HepG2 (cell line): ENCODE results near the gene MED12L. TPM values are rescaled to one million over a fixed set of nuclear protein-coding genes. Genes with fewer than 3 reads are reported as not detected.
A peak's percentile ranks its signal among the peaks of the same experiment; 100 is the strongest.
"Not testable (repeated sequence)": the region's sequence is repeated elsewhere in the genome, so short reads cannot be mapped to it uniquely, and the experiment has no call there.

Experiments used
- ATAC-seq: fragments of 200-7000 bp; cut with Tn5 transposase; 3 replicates; pipeline ENCODE4 v1.9.1; 2020; ENCODE audit warnings: mild to moderate bottlenecking, moderate library complexity
- BruUV-seq: library from RNA; stranded (reverse); fragments of 400-500 nt; replicated peaks from 2 replicates; lab custom pipeline; 2021; lab: Mats Ljungman, UMichigan
- CTCF ChIA-PET: fragments of 300-600 bp; formaldehyde crosslinking; extraction: SDS; loops from one replicate; lab custom pipeline; 2021; ENCODE audit warnings: low total read pairs, inconsistent platforms, low intra/inter-chr PET ratio; lab: Yijun Ruan, JAX
- POLR2A ChIA-PET: fragments of 350-600 bp; sonication (Branson Sonifier 250); formaldehyde crosslinking; loops from one replicate; lab custom pipeline; 2020; ENCODE audit warnings: antibody characterized with exemption, inconsistent platforms; lab: Yijun Ruan, JAX
- DNase-seq: peaks from one replicate; pipeline ENCODE4 v3.0.0-alpha.2; 2015; ENCODE audit warnings: low spot score
- FAIRE-seq: peaks from 3 replicates; lab custom pipeline; 2011; peaks lifted over from hg19 to GRCh38; lab: Jason Lieb, UNC
- H2AFZ ChIP-seq: one replicate; pipeline ENCODE4 v1.6.1; 2011; ENCODE audit warnings: low read length, inconsistent platforms
- H3K27ac ChIP-seq: fragments of 300-600 bp; 3 replicates; pipeline ENCODE4 v1.8.0; 2011; ENCODE audit warnings: mixed run types, mild to moderate bottlenecking, mixed read lengths, low read length, inconsistent platforms; ENCODE audit not compliant: insufficient read depth; ENCODE audit errors: extremely low read length
- H3K27me3 ChIP-seq, 2 experiments: fragments of 200-600 bp in 1 of 2; 2 replicates in 1 of 2; 3 replicates in 1 of 2; pipeline versions ENCODE4 v1.6.0 to v1.8.0; 2011; ENCODE audit warnings: low read length in 2 of 2, mild to moderate bottlenecking in 2 of 2, moderate library complexity in 2 of 2, inconsistent platforms in 1 of 2; ENCODE audit not compliant: insufficient read depth in 2 of 2, control insufficient read depth in 1 of 2
- H3K36me3 ChIP-seq, 2 experiments: fragments of 200-600 bp in 1 of 2; replicated peaks in 1 of 2; 2 replicates in 1 of 2; 3 replicates in 1 of 2; pipeline versions ENCODE4 v1.5.1 to v1.8.0; 2011; ENCODE audit warnings: low read length in 2 of 2, inconsistent platforms in 1 of 2; ENCODE audit not compliant: insufficient read depth in 2 of 2, control insufficient read depth in 1 of 2
- H3K4me1 ChIP-seq: 2 replicates; pipeline ENCODE4 v1.5.1; 2012; ENCODE audit warnings: low read length, inconsistent platforms; ENCODE audit not compliant: insufficient read depth
- H3K4me2 ChIP-seq: 2 replicates; pipeline ENCODE4 v1.6.0; 2011; ENCODE audit warnings: low read depth, low read length, inconsistent platforms
- H3K4me3 ChIP-seq, 3 experiments: fragments of 200-600 bp in 1 of 3; sonication (generic), shearing (Covaris generic) in 1 of 3; replicated peaks in 1 of 3; 2 replicates each; pipeline ENCODE4 v1.5.1; 2011 to 2016; ENCODE audit warnings: low read length in 3 of 3, inconsistent platforms in 2 of 3, low read depth in 2 of 3, mild to moderate bottlenecking in 2 of 3, control low read depth in 1 of 3, mixed read lengths in 1 of 3; ENCODE audit not compliant: insufficient read depth in 1 of 3
- H3K79me2 ChIP-seq: one replicate; pipeline ENCODE4 v1.6.1; 2011; ENCODE audit warnings: low read length, inconsistent platforms; ENCODE audit not compliant: insufficient read depth
- H3K9ac ChIP-seq: 2 replicates; pipeline ENCODE4 v1.6.0; 2011; ENCODE audit warnings: mild to moderate bottlenecking, low read depth, low read length, inconsistent platforms; ENCODE audit not compliant: insufficient read depth
- H3K9me3 ChIP-seq: 2 replicates; pipeline ENCODE4 v1.5.1; 2012; ENCODE audit warnings: mild to moderate bottlenecking, low read length
- H4K20me1 ChIP-seq: 2 replicates; pipeline ENCODE4 v1.6.0; 2011; ENCODE audit warnings: inconsistent platforms, mild to moderate bottlenecking, low read length, moderate library complexity; ENCODE audit not compliant: insufficient read depth
- ATF7 ChIP-seq, 2 experiments: fragments of 450-650 bp in 1 of 2; sonication (generic) in 1 of 2; formaldehyde crosslinking in 1 of 2; IDR thresholded peaks; 2 replicates each; pipeline versions ENCODE4 v1.4.0 to v1.6.1; 2016 to 2020; ENCODE audit warnings: antibody characterized with exemption in 1 of 2, mild to moderate bottlenecking in 1 of 2, missing genetic modification reagents in 1 of 2
- THAP9 ChIP-seq: sonication (generic); formaldehyde crosslinking; IDR thresholded peaks from 2 replicates; pipeline ENCODE4; 2020; ENCODE audit warnings: missing genetic modification reagents, mild to moderate bottlenecking, borderline replicate concordance
- WGBS: methylation state at CpG from one replicate; pipeline ENCODE4 v1.1.6; 2017; ENCODE audit warnings: low lambda C conversion rate; 5-methylcytosine and 5-hydroxymethylcytosine counted together
- in situ Hi-C: cut with HindIII; loops from 2 replicates; pipeline ENCODE4 v1.10.0; 2017; ENCODE audit warnings: low pct_unique_long_range_greater_than_20kb; ENCODE audit not compliant: extremely low pct_ligation_motif_present
- intact Hi-C: fragments of 100-400 bp; cut with micrococcal nuclease; formaldehyde crosslinking; loops from one replicate; pipeline ENCODE4 v1.10.0; 2022; ENCODE audit not compliant: unreplicated experiment
- polyA plus RNA-seq, 8 experiments: library from polyadenylated mRNA; depleted of rRNA in 3 of 8; stranded (reverse) in 7 of 8; unstranded in 1 of 8; fragments of >200 nt; fragmentation: Illumina TruSeq in 4 of 8; extraction: Trizol in 4 of 8; gene quantifications; 2 replicates each; pipeline versions ENCODE4 v1.2.1 to v1.2.3, GENCODE V29; 2011 to 2016; ENCODE audit warnings: low read depth in 4 of 8, missing spikeins in 1 of 8, mixed read lengths in 1 of 8; ENCODE audit not compliant: insufficient read depth in 1 of 8
- total RNA-seq, 5 experiments: library from RNA; depleted of rRNA; stranded (reverse); fragments of >200 nt; fragmentation: Illumina TruSeq; extraction: Trizol; gene quantifications; 2 replicates each; pipeline ENCODE4 v1.2.3, GENCODE V29; 2016; ENCODE audit warnings: low read depth in 1 of 5

The MED12L gene
- total and polyA plus RNA-seq, 2 of the 13 experiments (the other 11 are each of a cell fraction or from before 2014, with no cell fraction given) = 0.07 to 0.64 TPM

- Histone ChIP-seq H3K9me3 (no peaks in the 10 kb centered on the region), H3K4me2 (no peak overlapping the region), H3K4me3 (no peak overlapping the region), H3K27me3 (no peaks in the 10 kb centered on the region), H4K20me1 (no peaks in the 10 kb centered on the region), H2AFZ (no peak overlapping the region), H3K9ac (no peak overlapping the region), H3K27ac (no peak overlapping the region), H3K79me2 (no peaks in the 10 kb centered on the region), H3K36me3 (no peaks in the 10 kb centered on the region), H3K4me1 (no peaks in the 10 kb centered on the region)
- intact Hi-C loops (no loop called here), in situ Hi-C loops (no loop called here)
- BruUV-seq = no TSS peak
- FAIRE-seq = no peak
- WGBS = 52% methylated on average over 2 of the region's 2 CpGs
- no peak for TF ChIP-seq THAP9 (CRISPR knock-in tag)
- ATAC-seq = no peak
- DNase-seq = no peak
- CTCF ChIA-PET = no interaction called here
- POLR2A ChIA-PET = no interaction called here
These were observed 306.3 kb downstream of the MED12L start for GRCh38 chr3:151391720-151392119.

- ATAC-seq, CTCF ChIA-PET, BruUV-seq: not testable (repeated sequence)
These were observed 306.7 kb downstream of the MED12L start for GRCh38 chr3:151392191-151392590.

More at GRCh38 chr3:151392191-151392590, 306.7 kb downstream of the MED12L start:
- H3K9ac ChIP-seq; H3K4me2 ChIP-seq; FAIRE-seq; intact Hi-C loops; H3K4me1 ChIP-seq; H3K27me3 ChIP-seq; in situ Hi-C loops; H4K20me1 ChIP-seq; H3K27ac ChIP-seq; H3K9me3 ChIP-seq; DNase-seq; H3K36me3 ChIP-seq; POLR2A ChIA-PET; H2AFZ ChIP-seq; H3K79me2 ChIP-seq; H3K4me3 ChIP-seq; TF ChIP-seq ATF7 (CRISPR knock-in tag; IDR thresholded peaks at IDR 0.05): not testable (repeated sequence)
- TF ChIP-seq ATF7 (IDR thresholded peaks at IDR 0.05) = peak; percentile 19; the same call in 1 of the 2 replicates
- WGBS = 54% methylated on average over 3 of the region's 3 CpGs
